HEK293 (cell line): Measurements from ENCODE around the gene PHACTR2.

ENCODE experiments used
- CTCF ChIP-seq: fragments of 450-650 bp; formaldehyde crosslinking; IDR thresholded peaks from 2 replicates; pipeline ENCODE4 v1.5.1; 2016; ENCODE audit warnings: missing biosample characterization, missing genetic modification characterization
- TRIM28 ChIP-seq: IDR thresholded peaks from 2 replicates; pipeline ENCODE4 v1.6.1; 2011; ENCODE audit warnings: low read length, control low read depth, borderline replicate concordance
- TF ChIP-seq, protein P1 (sequence below): fragments of 450-650 bp; formaldehyde crosslinking; IDR thresholded peaks from 2 replicates; pipeline ENCODE4 v1.5.1; 2016; ENCODE audit warnings: missing biosample characterization, missing genetic modification characterization
- TF ChIP-seq, protein P2 (sequence below): fragments of 450-650 bp; formaldehyde crosslinking; IDR thresholded peaks from 2 replicates; pipeline ENCODE4 v1.5.1; 2017; ENCODE audit warnings: missing biosample characterization, missing genetic modification characterization

GRCh38 chr6:143767433-143767832 lies 89.7 kb downstream of the PHACTR2 start:
- TF ChIP-seq CTCF (tag by site-specific recombination) (no peak), TRIM28 (no peak)
- TF ChIP-seq, protein P1, sequence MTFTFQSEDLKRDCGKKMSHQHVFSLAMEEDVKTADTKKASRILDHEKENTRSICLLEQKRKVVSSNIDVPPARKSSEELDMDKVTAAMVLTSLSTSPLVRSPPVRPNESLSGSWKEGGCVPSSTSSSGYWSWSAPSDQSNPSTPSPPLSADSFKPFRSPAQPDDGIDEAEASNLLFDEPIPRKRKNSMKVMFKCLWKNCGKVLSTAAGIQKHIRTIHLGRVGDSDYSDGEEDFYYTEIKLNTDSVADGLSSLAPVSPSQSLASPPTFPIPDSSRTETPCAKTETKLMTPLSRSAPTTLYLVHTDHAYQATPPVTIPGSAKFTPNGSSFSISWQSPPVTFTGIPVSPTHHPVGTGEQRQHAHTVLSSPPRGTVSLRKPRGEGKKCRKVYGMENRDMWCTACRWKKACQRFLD, result no peak
- TF ChIP-seq, protein P2, sequence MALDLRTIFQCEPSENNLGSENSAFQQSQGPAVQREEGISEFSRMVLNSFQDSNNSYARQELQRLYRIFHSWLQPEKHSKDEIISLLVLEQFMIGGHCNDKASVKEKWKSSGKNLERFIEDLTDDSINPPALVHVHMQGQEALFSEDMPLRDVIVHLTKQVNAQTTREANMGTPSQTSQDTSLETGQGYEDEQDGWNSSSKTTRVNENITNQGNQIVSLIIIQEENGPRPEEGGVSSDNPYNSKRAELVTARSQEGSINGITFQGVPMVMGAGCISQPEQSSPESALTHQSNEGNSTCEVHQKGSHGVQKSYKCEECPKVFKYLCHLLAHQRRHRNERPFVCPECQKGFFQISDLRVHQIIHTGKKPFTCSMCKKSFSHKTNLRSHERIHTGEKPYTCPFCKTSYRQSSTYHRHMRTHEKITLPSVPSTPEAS (tag by site-specific recombination), result no peak
